GM18505 (cell line): ENCODE results near the gene EVPL.
"Not testable (repeated sequence)": the region's sequence is repeated elsewhere in the genome, so short reads cannot be mapped to it uniquely, and the experiment has no call there.

Experiments
- ATAC-seq: cut with Tn5 transposase; IDR thresholded peaks from one replicate; pipeline ENCODE4 v1.9.1; 2021; ENCODE audit not compliant: unreplicated experiment
- POLR2A ChIP-seq: IDR thresholded peaks from 4 replicates; pipeline ENCODE4 v1.6.1; 2011; ENCODE audit warnings: borderline replicate concordance; ENCODE audit not compliant: insufficient read depth, insufficient read length; ENCODE audit errors: extremely low read depth

Gene EVPL

GRCh38 chr17:76053246-76054111 is 26.4 kb upstream of the EVPL start:
- TF ChIP-seq POLR2A = no peak
- no peak for ATAC-seq

GRCh38 chr17:76051561-76051960 is 24.5 kb upstream of the EVPL start:
- no peak for TF ChIP-seq POLR2A
- no peak for ATAC-seq

- no peak for TF ChIP-seq POLR2A
- no peak for ATAC-seq
Measured at GRCh38 chr17:76050538-76051467, 23.7 kb upstream of the EVPL start.

DNA sequence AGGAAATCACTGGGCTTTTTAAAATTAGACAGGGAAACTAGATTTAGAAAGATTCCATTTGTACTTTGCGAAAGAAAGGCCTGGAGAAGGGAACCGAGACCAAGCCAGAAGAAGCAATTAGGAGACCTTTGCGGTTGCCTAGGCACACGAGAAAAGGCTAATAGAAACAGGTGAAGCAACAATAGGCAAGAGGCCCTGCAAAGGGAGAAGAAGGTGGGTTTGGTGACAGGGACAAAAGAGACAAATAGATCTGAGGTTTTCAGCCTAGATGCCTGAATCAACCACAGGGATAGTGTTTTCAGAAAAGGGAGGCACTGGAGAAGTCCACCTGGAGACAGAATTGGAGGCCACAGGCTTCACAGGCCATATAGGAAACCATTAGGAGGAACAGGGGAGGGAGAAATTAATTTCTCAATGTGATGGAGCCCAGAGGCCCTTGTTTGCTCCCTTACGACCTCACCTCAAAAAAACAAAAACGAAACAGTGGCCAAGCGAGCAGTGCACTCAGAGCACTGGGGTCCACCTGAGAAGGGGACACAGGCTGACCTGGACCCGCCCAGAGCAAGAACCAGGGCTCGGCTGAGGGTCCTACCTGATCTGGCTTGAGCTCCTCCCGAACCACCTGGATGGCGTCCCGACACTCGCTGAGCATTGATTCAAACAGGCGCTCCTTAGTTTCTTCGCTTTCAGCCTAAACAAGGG is 22.9 kb upstream of the EVPL start:
- no peak for ATAC-seq
- no peak for TF ChIP-seq POLR2A

DNA sequence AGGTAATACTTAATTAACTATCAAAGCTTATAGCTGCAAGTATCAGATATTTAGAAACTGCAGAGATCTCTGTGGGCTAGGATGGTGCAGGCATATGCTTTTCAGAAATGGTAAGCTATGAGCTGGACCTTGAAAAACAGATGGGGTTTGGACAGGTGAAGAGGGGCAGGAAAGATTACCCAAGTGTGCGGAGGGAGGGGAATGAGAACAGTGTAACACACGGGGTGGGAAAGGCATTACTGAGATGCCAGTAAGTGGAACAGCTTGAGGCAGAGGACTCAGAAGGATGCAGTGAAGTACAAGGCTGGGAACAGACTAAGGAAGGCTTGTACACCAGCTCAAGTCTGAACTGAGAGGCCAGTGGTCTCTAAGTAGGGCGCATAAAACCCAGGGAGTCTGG is 22.1 kb upstream of the EVPL start:
- TF ChIP-seq POLR2A = no peak
- ATAC-seq = no peak

DNA sequence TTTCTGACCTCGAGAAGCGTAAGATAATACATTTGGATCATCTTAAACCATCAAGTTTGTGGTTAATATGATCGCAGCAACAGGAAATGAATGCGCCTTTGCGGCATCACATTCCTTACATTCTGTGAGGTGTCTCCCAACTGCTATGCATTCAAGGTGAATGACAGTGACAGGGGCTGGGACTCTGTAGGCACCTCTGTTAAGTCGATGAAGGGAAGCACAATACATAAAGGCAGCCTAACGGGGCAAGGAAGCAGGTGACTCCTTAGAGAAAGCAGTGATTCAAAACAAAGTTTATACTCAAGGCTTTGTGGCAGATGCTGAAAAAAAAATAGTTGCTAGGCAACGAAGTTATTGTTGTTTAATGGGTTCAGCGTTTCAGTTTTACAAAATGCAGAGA is 21.6 kb upstream of the EVPL start:
- TF ChIP-seq POLR2A = no peak
- ATAC-seq = no peak

GRCh38 chr17:76048025-76048605 is 21.0 kb upstream of the EVPL start:
- ATAC-seq = no peak
- TF ChIP-seq POLR2A = no peak

DNA sequence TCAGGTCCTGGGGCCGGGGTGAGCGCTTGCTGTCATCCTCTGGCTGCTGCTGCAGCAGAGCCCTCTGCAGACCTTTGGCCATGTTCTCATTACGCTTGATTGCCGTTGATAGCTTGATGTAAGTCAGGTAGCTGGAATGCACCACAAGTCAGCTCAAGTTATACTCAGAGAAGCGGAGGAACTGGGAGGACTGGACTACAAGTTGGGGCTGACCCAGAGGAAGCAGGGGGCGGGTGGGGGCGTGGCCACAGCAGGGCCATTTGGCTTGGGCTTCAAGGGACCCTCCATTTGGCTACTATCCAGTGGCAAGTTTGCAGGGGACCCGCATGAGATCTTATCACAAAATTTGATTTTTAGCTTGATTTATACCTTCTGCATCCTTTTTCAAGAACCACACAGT is 19.0 kb upstream of the EVPL start:
- no peak for ATAC-seq
- TF ChIP-seq POLR2A = no peak

- not testable (repeated sequence) for ATAC-seq
Measured at GRCh38 chr17:76044475-76045007, 17.4 kb upstream of the EVPL start.

DNA sequence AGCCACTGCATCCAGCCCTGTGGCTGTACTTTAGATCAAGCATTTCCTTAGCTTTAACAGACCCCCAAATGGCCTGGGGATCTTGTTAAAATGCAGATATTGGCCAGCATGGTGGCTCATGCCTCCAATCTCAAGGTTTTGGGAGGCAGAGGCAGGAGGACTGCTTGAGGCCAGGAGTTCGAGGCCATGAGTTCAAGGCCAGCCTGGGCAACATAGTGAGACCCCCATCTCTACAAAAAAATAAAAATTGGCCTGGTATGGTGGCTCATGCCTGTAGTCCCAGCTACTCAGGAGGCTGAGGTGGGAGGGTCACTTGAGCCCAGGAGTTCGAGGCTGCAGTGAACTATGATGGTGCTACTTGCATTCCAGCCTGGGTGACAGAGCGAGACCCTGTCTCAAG is 15.8 kb upstream of the EVPL start:
- ATAC-seq = not testable (repeated sequence)

DNA sequence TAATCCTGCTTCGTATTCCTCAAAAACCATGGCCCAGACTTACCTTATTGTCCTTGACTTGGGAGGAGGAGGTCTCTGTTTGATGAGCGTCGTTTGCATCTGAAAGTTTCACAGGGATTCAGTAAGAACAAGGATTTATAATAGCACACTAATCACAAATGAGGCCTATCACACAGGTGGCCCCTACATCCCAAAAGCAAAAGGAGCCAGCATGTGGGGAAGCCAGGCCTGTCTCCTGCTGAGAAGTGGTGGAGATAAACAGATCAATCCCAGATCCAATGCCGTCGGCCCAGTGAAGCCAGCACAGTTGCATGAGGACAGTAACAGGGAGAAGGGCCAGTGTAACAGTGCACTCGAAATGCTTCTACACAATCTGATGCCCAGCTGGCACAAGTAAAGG is 13.3 kb upstream of the EVPL start:
- no peak for TF ChIP-seq POLR2A
- ATAC-seq = no peak

DNA sequence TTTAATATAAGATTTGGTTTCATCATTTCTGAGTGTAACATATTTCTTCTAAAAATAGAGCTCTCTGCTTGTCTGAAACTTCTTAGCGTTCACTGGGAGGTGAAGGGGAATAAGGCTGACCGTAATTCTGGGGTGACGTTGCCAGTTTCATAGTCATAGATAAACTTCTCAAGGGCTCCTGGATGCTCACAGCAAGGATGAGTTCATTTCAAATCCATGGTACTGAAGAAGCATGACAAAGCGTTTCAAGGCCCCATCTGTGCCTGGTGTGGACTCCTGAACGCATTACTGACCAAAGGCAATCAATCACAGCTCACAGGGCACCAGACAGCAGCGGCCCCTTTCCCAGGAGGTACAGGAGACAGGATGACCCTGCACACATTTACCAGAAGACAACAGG is 12.0 kb upstream of the EVPL start:
- TF ChIP-seq POLR2A = no peak
- ATAC-seq = no peak

- no peak for ATAC-seq
Measured at GRCh38 chr17:76038050-76038449, 10.9 kb upstream of the EVPL start.

GRCh38 chr17:76036497-76037261 is 9.6 kb upstream of the EVPL start:
- ATAC-seq = no peak

More at GRCh38 chr17:76038050-76038449, 10.9 kb upstream of the EVPL start:
- TF ChIP-seq POLR2A = no peak

More at GRCh38 chr17:76036497-76037261, 9.6 kb upstream of the EVPL start:
- no peak for TF ChIP-seq POLR2A
